ENCODE measurements around the gene MOB3A.

The MOB3A gene

DNA sequence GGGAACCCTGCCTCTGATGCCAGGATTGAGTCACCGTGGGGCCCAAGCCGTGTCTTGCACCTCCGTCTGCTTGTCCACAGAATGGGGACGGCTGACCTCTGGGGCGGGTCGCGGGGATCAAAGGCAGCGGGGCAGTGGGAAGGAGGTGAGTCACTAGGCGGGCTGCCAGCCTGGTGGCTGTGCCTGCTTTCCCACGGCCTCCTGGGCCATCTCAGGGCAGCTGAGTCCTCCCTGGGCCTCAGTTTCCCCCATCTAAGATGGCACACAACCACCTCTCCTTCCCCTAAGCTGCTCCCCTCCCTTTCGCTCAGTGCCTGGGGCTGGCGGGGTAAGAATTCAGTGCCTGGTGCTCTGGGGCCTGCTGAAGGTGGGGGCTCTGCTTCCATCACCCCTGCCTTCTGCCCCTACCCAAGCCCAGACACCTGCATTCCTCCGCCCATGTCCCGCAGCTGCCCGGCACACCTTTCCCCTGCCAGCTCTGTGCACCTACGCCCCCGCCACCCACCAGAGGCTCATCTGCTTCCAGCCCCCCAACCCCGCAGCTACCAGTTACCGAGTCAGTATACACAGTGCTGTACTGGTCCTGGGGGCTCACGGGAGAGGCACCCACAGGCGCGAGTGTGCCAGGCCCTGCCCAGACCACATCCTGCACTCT lies 48.5 kb downstream of the MOB3A start:
- H3K4me3 ChIP-seq (ENCODE audit: low read depth, low read length): peak overlapping the region; percentile 85; the same call in 1 of the 2 replicates
- TF ChIP-seq, protein P1, sequence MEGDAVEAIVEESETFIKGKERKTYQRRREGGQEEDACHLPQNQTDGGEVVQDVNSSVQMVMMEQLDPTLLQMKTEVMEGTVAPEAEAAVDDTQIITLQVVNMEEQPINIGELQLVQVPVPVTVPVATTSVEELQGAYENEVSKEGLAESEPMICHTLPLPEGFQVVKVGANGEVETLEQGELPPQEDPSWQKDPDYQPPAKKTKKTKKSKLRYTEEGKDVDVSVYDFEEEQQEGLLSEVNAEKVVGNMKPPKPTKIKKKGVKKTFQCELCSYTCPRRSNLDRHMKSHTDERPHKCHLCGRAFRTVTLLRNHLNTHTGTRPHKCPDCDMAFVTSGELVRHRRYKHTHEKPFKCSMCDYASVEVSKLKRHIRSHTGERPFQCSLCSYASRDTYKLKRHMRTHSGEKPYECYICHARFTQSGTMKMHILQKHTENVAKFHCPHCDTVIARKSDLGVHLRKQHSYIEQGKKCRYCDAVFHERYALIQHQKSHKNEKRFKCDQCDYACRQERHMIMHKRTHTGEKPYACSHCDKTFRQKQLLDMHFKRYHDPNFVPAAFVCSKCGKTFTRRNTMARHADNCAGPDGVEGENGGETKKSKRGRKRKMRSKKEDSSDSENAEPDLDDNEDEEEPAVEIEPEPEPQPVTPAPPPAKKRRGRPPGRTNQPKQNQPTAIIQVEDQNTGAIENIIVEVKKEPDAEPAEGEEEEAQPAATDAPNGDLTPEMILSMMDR (IDR thresholded peaks at IDR 0.05; ENCODE audit: control insufficient read depth, extremely low read depth, insufficient read depth): no peak
- no peak for DNase-seq (ENCODE audit: low read depth)

GRCh38 chr19:2047076-2047448 lies 49.1 kb downstream of the MOB3A start:
- TF ChIP-seq, protein P1 (IDR thresholded peaks at IDR 0.05; ENCODE audit: control insufficient read depth, extremely low read depth, insufficient read depth): no peak
- DNase-seq (ENCODE audit: low read depth): no peak
- H3K4me3 ChIP-seq (ENCODE audit: low read depth, low read length): no peak overlapping the region

DNA sequence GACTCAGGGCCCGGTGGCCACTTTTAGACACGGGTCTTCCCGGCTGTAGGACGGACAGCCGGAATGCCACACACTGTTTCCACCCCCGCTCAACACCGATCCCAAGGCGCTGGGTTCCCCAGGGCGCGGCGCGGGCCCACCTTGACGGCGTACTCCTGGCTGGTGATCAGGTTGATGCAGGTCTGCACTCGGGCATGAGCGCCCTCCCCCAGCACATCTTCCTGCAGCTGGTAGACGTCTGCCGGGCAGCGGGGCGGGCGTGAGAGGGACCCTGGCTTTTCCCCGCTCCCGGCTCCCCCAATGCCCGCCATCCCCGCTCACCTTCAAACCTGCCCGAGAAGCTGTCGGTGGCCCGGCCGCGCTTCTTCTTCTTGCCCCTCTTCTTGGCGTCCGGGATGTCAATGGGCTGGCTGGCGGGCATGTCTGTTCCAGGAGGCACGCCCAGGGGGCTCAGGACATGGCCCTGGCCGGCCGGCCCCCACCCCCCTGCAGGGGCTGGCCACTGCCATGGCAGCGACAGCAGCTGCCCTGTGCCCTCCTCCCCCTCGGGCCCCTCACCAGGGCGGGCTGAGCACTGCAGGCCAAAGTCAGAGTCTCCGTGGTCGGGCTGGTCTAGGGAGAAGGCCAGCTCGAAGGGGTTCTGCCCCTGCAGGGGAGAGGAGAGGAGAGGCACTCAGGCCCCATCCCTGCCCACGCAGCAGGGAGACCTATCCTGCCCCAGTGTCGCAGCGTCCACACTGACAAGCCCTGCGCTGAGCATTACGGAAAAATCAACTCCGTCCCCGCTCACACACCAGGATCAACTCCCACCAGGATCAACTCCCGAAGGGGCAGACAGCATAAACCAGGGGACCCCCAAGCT lies 49.8 kb downstream of the MOB3A start:
- no peak overlapping the region for H3K4me3 ChIP-seq (ENCODE audit: low read depth, low read length)
- DNase-seq (ENCODE audit: low read depth): no peak
- TF ChIP-seq, protein P1 (IDR thresholded peaks at IDR 0.05; ENCODE audit: control insufficient read depth, extremely low read depth, insufficient read depth): no peak

GRCh38 chr19:2045501-2046045 lies 50.6 kb downstream of the MOB3A start:
- H3K4me3 ChIP-seq (ENCODE audit: low read depth, low read length): no peak overlapping the region
- TF ChIP-seq, protein P1 (IDR thresholded peaks at IDR 0.05; ENCODE audit: control insufficient read depth, extremely low read depth, insufficient read depth): no peak
- DNase-seq (ENCODE audit: low read depth): no peak

- H3K4me3 ChIP-seq (ENCODE audit: low read depth, low read length): no peak overlapping the region
Observed at GRCh38 chr19:2044709-2045500, 51.2 kb downstream of the MOB3A start.

More at GRCh38 chr19:2044709-2045500, 51.2 kb downstream of the MOB3A start:
- DNase-seq (ENCODE audit: low read depth): no peak
- TF ChIP-seq, protein P1 (IDR thresholded peaks at IDR 0.05; ENCODE audit: control insufficient read depth, extremely low read depth, insufficient read depth): no peak

Measured in LNCaP clone FGC (cell line).